M059J (cell line): ENCODE results near the gene CEMIP. TPM values are rescaled to one million over a fixed set of nuclear protein-coding genes. Genes with fewer than 3 reads are reported as not detected.

ENCODE experiments used
- DNase-seq: peaks from one replicate; pipeline ENCODE4 v3.0.0-alpha.2; 2012; ENCODE audit warnings: low read depth
- total RNA-seq: library from RNA; depleted of rRNA; stranded (reverse); fragments of >200 nt; shearing (Covaris generic); gene quantifications from 2 replicates; pipeline ENCODE4 v1.2.3, GENCODE V29; 2014

Gene CEMIP
- total RNA-seq, 1 experiment from 2014 or later = 4.0 TPM

- DNase-seq = no peak
Measured at GRCh38 chr15:80823120-80823519, 44.0 kb downstream of the CEMIP start.

- DNase-seq = no peak
Measured at GRCh38 chr15:80823995-80824394, 44.8 kb downstream of the CEMIP start.

GRCh38 chr15:80825361-80826030, 46.3 kb downstream of the CEMIP start:
- peak; percentile 51 for DNase-seq

- DNase-seq = no peak
Measured at GRCh38 chr15:80828796-80829195, 49.6 kb downstream of the CEMIP start.

- DNase-seq = no peak
Measured at GRCh38 chr15:80830677-80831076, 51.5 kb downstream of the CEMIP start.

- no peak for DNase-seq
Measured at GRCh38 chr15:80831192-80831591, 52.0 kb downstream of the CEMIP start.

GRCh38 chr15:80831606-80832224, 52.5 kb downstream of the CEMIP start:
- DNase-seq = no peak

- DNase-seq = no peak
Measured at GRCh38 chr15:80832686-80833085, 53.5 kb downstream of the CEMIP start.

- DNase-seq = no peak
Measured at GRCh38 chr15:80834402-80834801, 55.2 kb downstream of the CEMIP start.

GRCh38 chr15:80834906-80835305, 55.7 kb downstream of the CEMIP start:
- DNase-seq = no peak

GRCh38 chr15:80835336-80835735, 56.2 kb downstream of the CEMIP start:
- no peak for DNase-seq

- no peak for DNase-seq
Measured at GRCh38 chr15:80836223-80836622, 57.1 kb downstream of the CEMIP start.

- DNase-seq = no peak
Measured at GRCh38 chr15:80837006-80837405, 57.8 kb downstream of the CEMIP start.

GRCh38 chr15:80838012-80838411, 58.8 kb downstream of the CEMIP start:
- no peak for DNase-seq

- no peak for DNase-seq
Measured at GRCh38 chr15:80838666-80839065, 59.5 kb downstream of the CEMIP start.

- DNase-seq = no peak
Measured at GRCh38 chr15:80839764-80840130, 60.6 kb downstream of the CEMIP start.

- DNase-seq = no peak
Measured at GRCh38 chr15:80840182-80841130, 61.3 kb downstream of the CEMIP start.

- DNase-seq = no peak
Measured at GRCh38 chr15:80841541-80841940, 62.4 kb downstream of the CEMIP start.

- peak; percentile 64 for DNase-seq
Measured at GRCh38 chr15:80844011-80844732, 65.0 kb downstream of the CEMIP start.

GRCh38 chr15:80846031-80846815, 67.1 kb downstream of the CEMIP start:
- DNase-seq = no peak

GRCh38 chr15:80849308-80849707, 70.1 kb downstream of the CEMIP start:
- DNase-seq = peak; percentile 97
